Activated CD4-positive, alpha-beta T cell treated with anti-CD3 and anti-CD28 coated beads for 36 hours (primary cell): ENCODE measurements around the gene HMCN2. TPM values are rescaled to one million over a fixed set of nuclear protein-coding genes. Genes with fewer than 3 reads are reported as not detected.
A peak's percentile ranks its signal among the peaks of the same experiment; 100 is the strongest.

Experiments
- ATAC-seq: fragments of 200-7000 bp; cut with Tn5 transposase; one replicate; pipeline ENCODE4 v1.10.0; 2021; ENCODE audit warnings: mild to moderate bottlenecking, moderate library complexity
- CTCF ChIA-PET: fragments of 350-600 bp; sonication (Branson Sonifier 250); formaldehyde crosslinking; loops from one replicate; lab custom pipeline; 2021; ENCODE audit warnings: antibody characterized with exemption; lab: Charles Lee
- POLR2A ChIA-PET: fragments of 350-600 bp; sonication (Branson Sonifier 250); formaldehyde crosslinking; loops from one replicate; lab custom pipeline; 2021; ENCODE audit warnings: antibody characterized with exemption, inconsistent platforms; lab: Charles Lee
- DNase-seq: peaks from one replicate; pipeline ENCODE4 v3.0.0-alpha.2; 2020
- H3K27ac Mint-ChIP-seq: one replicate; pipeline ENCODE4 v1.8.0; 2021; ENCODE audit warnings: mixed read lengths
- H3K27me3 Mint-ChIP-seq: one replicate; pipeline ENCODE4 v1.8.0; 2021; ENCODE audit warnings: mixed read lengths
- H3K36me3 Mint-ChIP-seq: one replicate; pipeline ENCODE4 v1.8.0; 2021; ENCODE audit warnings: low read depth, mixed read lengths
- H3K4me1 Mint-ChIP-seq: one replicate; pipeline ENCODE4 v1.8.0; 2021; ENCODE audit warnings: mixed read lengths
- H3K4me3 Mint-ChIP-seq: one replicate; pipeline ENCODE4 v1.8.0; 2021; ENCODE audit warnings: mild to moderate bottlenecking, moderate library complexity, mixed read lengths
- H3K9me3 Mint-ChIP-seq: one replicate; pipeline ENCODE4 v1.8.0; 2021; ENCODE audit warnings: low read depth, mixed read lengths
- intact Hi-C, 2 experiments: fragments of 100-400 bp; cut with DNase I in 1 of 2; cut with micrococcal nuclease in 1 of 2; formaldehyde crosslinking; loops; one replicate each; pipeline versions ENCODE4 v1.14.2 to v1.15.1; 2022 to 2024; cut with DNase I, micrococcal nuclease
- total RNA-seq, 2 experiments: library from RNA; stranded (reverse); gene quantifications; one replicate each; pipeline ENCODE4 v1.2.3, GENCODE V29; 2021

HMCN2 gene
- total RNA-seq, 2 experiments from 2014 or later, result 0.05 TPM

- H3K4me3 Mint-ChIP-seq, result no peak overlapping the region
- intact Hi-C loops, result loop anchor here in 1 of 2 experiments (5.0 kb wide), 3 partner anchors 68 to 403 kb away; partner anchors contain the start of genes C9orf78, GPR107, NCS1 and USP20
- DNase-seq (peak; percentile 64), ATAC-seq (peak; percentile 49)
- no peaks in the 10 kb centered on the region for H3K9me3 Mint-ChIP-seq
- no peak overlapping the region for H3K27ac Mint-ChIP-seq
- CTCF ChIA-PET, result interaction anchor here (0.7 to 7.3 kb wide), 8 partner anchors 12 to 1688 kb away, joined by 3 to 59 read pairs (median 4); no protein-coding TSS in a partner anchor
- H3K4me1 Mint-ChIP-seq, result peaks cover 36% of the 10 kb centered on the region
- no peaks in the 10 kb centered on the region for H3K27me3 Mint-ChIP-seq
- POLR2A ChIA-PET, result no interaction called here
- peaks cover 2% of the 10 kb centered on the region for H3K36me3 Mint-ChIP-seq
Observed at GRCh38 chr9:130240410-130241197, 25.0 kb upstream of the HMCN2 start.

- Mint-ChIP-seq H3K4me1 (peaks cover 32% of the 10 kb centered on the region), H3K4me3 (no peak overlapping the region), H3K27ac (no peak overlapping the region), H3K9me3 (no peaks in the 10 kb centered on the region), H3K27me3 (no peaks in the 10 kb centered on the region), H3K36me3 (no peaks in the 10 kb centered on the region)
- intact Hi-C loops, result loop anchor here in 1 of 2 experiments (5.0 kb wide), 3 partner anchors 69 to 404 kb away; partner anchors contain the start of genes C9orf78, GPR107, NCS1 and USP20
- DNase-seq (no peak), ATAC-seq (no peak)
- ChIA-PET POLR2A (no interaction called here), CTCF (interaction anchor here (0.7 to 7.3 kb wide), 6 partner anchors 12 to 1687 kb away, joined by 3 to 59 read pairs (median 4); no protein-coding TSS in a partner anchor)
Observed at GRCh38 chr9:130241198-130241535, 24.4 kb upstream of the HMCN2 start.

DNA sequence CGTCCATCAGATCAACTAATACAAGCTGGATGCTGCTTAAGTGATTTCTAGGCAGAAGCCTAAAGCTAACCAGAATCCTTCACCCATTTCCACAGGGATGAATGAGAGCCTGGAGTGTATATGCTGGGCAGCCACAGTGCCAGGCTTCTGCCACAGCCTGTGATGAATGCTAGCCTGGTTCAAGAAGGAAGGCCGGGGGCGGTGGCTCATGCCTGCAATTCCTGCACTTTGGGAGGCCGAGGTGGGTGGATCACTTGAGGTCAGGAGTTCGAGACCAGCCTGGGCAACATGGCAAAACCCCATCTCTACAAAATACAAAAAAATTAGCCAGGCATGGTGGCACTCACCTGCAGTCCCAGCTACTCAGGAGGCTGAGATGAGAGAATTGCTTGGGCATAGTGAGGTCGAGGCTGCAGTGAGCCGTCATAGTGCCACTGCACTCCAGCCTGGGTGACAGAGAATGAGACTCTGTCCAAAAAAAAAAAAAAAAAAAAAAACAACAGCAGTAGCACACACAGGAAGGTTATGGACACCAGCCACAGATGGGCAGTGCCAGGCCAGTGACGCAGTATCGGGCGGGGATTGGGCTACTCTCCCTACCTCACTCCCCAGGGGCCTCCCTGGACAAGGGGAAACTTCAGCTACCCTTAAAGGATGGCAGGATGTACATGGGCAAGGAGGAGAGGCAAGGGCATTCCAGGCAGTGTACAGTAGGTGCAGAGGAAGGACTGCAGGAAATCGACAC is 23.1 kb upstream of the HMCN2 start:
- Mint-ChIP-seq H3K27ac (peak overlapping the region; percentile 26), H3K9me3 (no peaks in the 10 kb centered on the region), H3K27me3 (no peaks in the 10 kb centered on the region), H3K4me3 (peak overlapping the region; percentile 8), H3K4me1 (peaks cover 32% of the 10 kb centered on the region), H3K36me3 (no peaks in the 10 kb centered on the region)
- ChIA-PET CTCF (interaction anchor here (0.6 to 7.3 kb wide), 15 partner anchors 10 to 459 kb away, joined by 3 to 59 read pairs (median 4); no protein-coding TSS in a partner anchor), POLR2A (interaction anchor here (0.6 to 0.7 kb wide), 2 partner anchors 40 to 373 kb away, joined by 3 to 9 read pairs; no protein-coding TSS in a partner anchor)
- intact Hi-C loops, result loop anchor here in 1 of 2 experiments (1.0 to 5.0 kb wide), 5 partner anchors 70 to 439 kb away; partner anchors contain the start of genes C9orf78, GPR107, NCS1 and TOR1B
- ATAC-seq, result no peak
- DNase-seq, result no peak

GRCh38 chr9:130243015-130243881 is 22.3 kb upstream of the HMCN2 start:
- H3K36me3 Mint-ChIP-seq, result no peaks in the 10 kb centered on the region
- POLR2A ChIA-PET, result interaction anchor here (0.7 kb wide), 1 partner anchor 374 kb away, joined by 3 read pairs; no protein-coding TSS in a partner anchor
- CTCF ChIA-PET, result interaction anchor here (0.6 to 7.3 kb wide), 13 partner anchors 9 to 422 kb away, joined by 3 to 59 read pairs (median 3); no protein-coding TSS in a partner anchor
- ATAC-seq (peak; percentile 45), DNase-seq (peak; percentile 88)
- H3K4me3 Mint-ChIP-seq, result peak overlapping the region; percentile 8
- peak overlapping the region; percentile 26 for H3K27ac Mint-ChIP-seq
- H3K4me1 Mint-ChIP-seq, result peaks cover 32% of the 10 kb centered on the region
- intact Hi-C loops, result loop anchor here in 1 of 2 experiments (2.0 to 5.0 kb wide), 4 partner anchors 71 to 406 kb away; partner anchors contain the start of genes C9orf78, GPR107, NCS1 and USP20
- H3K27me3 Mint-ChIP-seq, result no peaks in the 10 kb centered on the region
- no peaks in the 10 kb centered on the region for H3K9me3 Mint-ChIP-seq

DNA sequence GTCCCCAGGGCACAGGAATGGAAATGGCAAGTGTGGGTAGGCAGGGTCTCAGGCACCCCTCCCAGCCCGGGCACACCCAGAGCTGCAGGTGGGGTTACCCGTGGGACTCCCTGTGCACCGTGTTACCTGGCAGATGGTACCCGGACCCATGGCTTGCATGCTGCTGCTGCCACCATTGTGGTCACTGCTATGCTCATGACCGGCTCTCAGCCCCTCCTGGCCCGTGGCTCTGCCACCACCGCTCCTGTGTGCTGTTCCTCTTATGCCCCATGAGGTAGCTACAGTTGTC is 21.7 kb upstream of the HMCN2 start:
- no peak for ATAC-seq
- POLR2A ChIA-PET, result no interaction called here

DNA sequence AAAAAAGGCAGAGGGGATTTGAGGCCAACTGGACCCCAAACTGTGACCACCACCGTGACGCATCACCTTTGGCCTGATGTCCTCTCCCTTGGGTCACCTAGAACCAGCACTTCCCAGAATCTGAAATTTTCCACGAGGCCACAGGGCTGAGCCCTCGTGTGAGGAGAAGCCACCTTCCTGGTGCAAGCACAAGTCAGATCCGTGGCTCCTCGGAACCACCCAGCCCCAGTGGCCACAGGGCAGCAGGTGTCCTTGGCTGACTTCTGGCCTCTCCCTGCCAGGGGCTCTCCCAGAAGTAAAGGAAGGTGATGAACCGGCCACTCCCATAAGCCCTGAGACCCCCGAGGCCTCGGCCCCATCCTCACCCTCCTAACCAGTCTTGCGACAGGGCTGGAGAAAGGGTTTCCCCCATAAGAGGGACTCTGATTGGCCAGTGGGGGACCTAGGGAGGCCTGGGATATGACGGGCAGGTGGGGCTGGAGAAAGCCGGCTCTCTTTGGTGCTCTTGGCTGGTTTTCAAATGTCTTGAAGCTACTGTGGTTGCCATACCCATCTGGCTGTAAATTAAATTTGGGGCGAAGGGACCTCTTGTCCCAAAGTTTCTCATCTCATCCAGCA is 20.9 kb upstream of the HMCN2 start:
- H3K36me3 Mint-ChIP-seq, result no peaks in the 10 kb centered on the region
- H3K27ac Mint-ChIP-seq, result no peak overlapping the region
- ChIA-PET POLR2A (no interaction called here), CTCF (interaction anchor here (0.7 to 2.6 kb wide), 3 partner anchors 71 to 159 kb away, joined by 3 to 11 read pairs (median 5); no protein-coding TSS in a partner anchor)
- no peak overlapping the region for H3K4me3 Mint-ChIP-seq
- DNase-seq (no peak), ATAC-seq (no peak)
- peaks cover 1% of the 10 kb centered on the region for H3K27me3 Mint-ChIP-seq
- intact Hi-C loops, result loop anchor here in 1 of 2 experiments (5.0 kb wide), 3 partner anchors 72 to 407 kb away; partner anchors contain the start of genes C9orf78, GPR107, NCS1 and USP20
- peaks cover 19% of the 10 kb centered on the region for H3K4me1 Mint-ChIP-seq
- H3K9me3 Mint-ChIP-seq, result no peaks in the 10 kb centered on the region

More for the DNA sequence above, 21.7 kb upstream of the HMCN2 start:
- Mint-ChIP-seq H3K9me3 (no peaks in the 10 kb centered on the region), H3K27ac (no peak overlapping the region), H3K4me3 (no peak overlapping the region), H3K36me3 (no peaks in the 10 kb centered on the region), H3K27me3 (peaks cover 1% of the 10 kb centered on the region), H3K4me1 (peaks cover 28% of the 10 kb centered on the region)
- DNase-seq, result no peak
- intact Hi-C loops, result loop anchor here in 1 of 2 experiments (2.0 to 5.0 kb wide), 4 partner anchors 72 to 407 kb away; partner anchors contain the start of genes C9orf78, GPR107, NCS1 and USP20
- CTCF ChIA-PET, result interaction anchor here (1.1 to 7.3 kb wide), 4 partner anchors 9 to 137 kb away, joined by 3 to 59 read pairs (median 12); no protein-coding TSS in a partner anchor

- Mint-ChIP-seq H3K36me3 (no peaks in the 10 kb centered on the region), H3K27me3 (peaks cover 1% of the 10 kb centered on the region), H3K9me3 (no peaks in the 10 kb centered on the region), H3K4me3 (no peak overlapping the region), H3K4me1 (peaks cover 11% of the 10 kb centered on the region), H3K27ac (no peak overlapping the region)
- intact Hi-C loops, result no loop called here
- DNase-seq, result no peak
- POLR2A ChIA-PET, result no interaction called here
- ATAC-seq, result no peak
- CTCF ChIA-PET, result interaction anchor here (0.7 to 2.6 kb wide), 2 partner anchors 136 to 158 kb away, joined by 3 to 11 read pairs; no protein-coding TSS in a partner anchor
Observed at GRCh38 chr9:130245474-130245873, 20.1 kb upstream of the HMCN2 start.

GRCh38 chr9:130246126-130246525 is 19.4 kb upstream of the HMCN2 start:
- DNase-seq (no peak), ATAC-seq (no peak)
- ChIA-PET POLR2A (no interaction called here), CTCF (interaction anchor here (0.7 to 2.6 kb wide), 2 partner anchors 10 to 137 kb away, joined by 3 to 11 read pairs; no protein-coding TSS in a partner anchor)
- Mint-ChIP-seq H3K4me1 (peaks cover 5% of the 10 kb centered on the region), H3K4me3 (no peak overlapping the region), H3K27me3 (peaks cover 1% of the 10 kb centered on the region), H3K9me3 (no peaks in the 10 kb centered on the region), H3K36me3 (no peaks in the 10 kb centered on the region), H3K27ac (no peak overlapping the region)
- intact Hi-C loops, result no loop called here

- H3K27ac Mint-ChIP-seq, result no peak overlapping the region
- peaks cover 8% of the 10 kb centered on the region for H3K27me3 Mint-ChIP-seq
- no peaks in the 10 kb centered on the region for H3K9me3 Mint-ChIP-seq
- H3K4me3 Mint-ChIP-seq, result no peak overlapping the region
- intact Hi-C loops, result no loop called here
- H3K4me1 Mint-ChIP-seq, result no peaks in the 10 kb centered on the region
- POLR2A ChIA-PET, result no interaction called here
- CTCF ChIA-PET, result interaction anchor here (0.6 to 1.0 kb wide), 2 partner anchors 12 to 287 kb away, joined by 3 read pairs; no protein-coding TSS in a partner anchor
- no peaks in the 10 kb centered on the region for H3K36me3 Mint-ChIP-seq
- ATAC-seq, result no peak
- DNase-seq, result no peak
Observed at GRCh38 chr9:130254747-130255630, 10.6 kb upstream of the HMCN2 start.
